OCI-LY7 (cell line): Measurements from ENCODE around the gene LMNTD2. TPM values are rescaled to one million over a fixed set of nuclear protein-coding genes. Genes with fewer than 3 reads are reported as not detected.

ENCODE experiments used
- BruUV-seq: library from RNA; stranded (reverse); fragments of 400-500 nt; replicated peaks from 2 replicates; lab custom pipeline; 2021; lab: Mats Ljungman, UMichigan
- CTCF ChIA-PET: fragments of 300-600 bp; sonication (Branson Sonifier 250); formaldehyde crosslinking; loops from one replicate; lab custom pipeline; 2022; ENCODE audit warnings: antibody characterized with exemption; ENCODE audit not compliant: unreplicated experiment; lab: Charles Lee
- POLR2A ChIA-PET: fragments of 300-600 bp; sonication (Branson Sonifier 250); formaldehyde crosslinking; loops from one replicate; lab custom pipeline; 2022; ENCODE audit warnings: antibody characterized with exemption; lab: Charles Lee
- DNase-seq: peaks from one replicate; pipeline ENCODE4 v3.0.0-alpha.2; 2015; ENCODE audit warnings: low spot score
- H2AFZ ChIP-seq: fragments of 200-600 bp; sonication (generic), shearing (Covaris generic); 2 replicates; pipeline ENCODE4 v1.6.1; 2014; ENCODE audit warnings: mild to moderate bottlenecking, antibody characterized with exemption, low read length, moderate library complexity
- H3K27ac ChIP-seq: fragments of 200-600 bp; sonication (generic); 2 replicates; pipeline ENCODE4 v1.5.1; 2014; ENCODE audit warnings: mixed run types, low read depth, mild to moderate bottlenecking, moderate library complexity, low read length, inconsistent platforms; ENCODE audit not compliant: poor library complexity, severe bottlenecking
- H3K36me3 ChIP-seq: fragments of 200-600 bp; sonication (generic); 2 replicates; pipeline ENCODE4 v1.6.1; 2014; ENCODE audit warnings: mild to moderate bottlenecking, antibody characterized with exemption, low read length, moderate library complexity, mixed read lengths; ENCODE audit not compliant: insufficient read depth
- H3K4me1 ChIP-seq: fragments of 200-600 bp; sonication (generic); 2 replicates; pipeline ENCODE4 v1.5.1; 2014; ENCODE audit warnings: mild to moderate bottlenecking, low read length; ENCODE audit not compliant: insufficient read depth, poor library complexity, severe bottlenecking
- H3K4me2 ChIP-seq: fragments of 200-600 bp; sonication (generic); 2 replicates; pipeline ENCODE4 v1.6.1; 2014; ENCODE audit warnings: mild to moderate bottlenecking, low read length
- H3K4me3 ChIP-seq: fragments of 200-600 bp; sonication (generic); 2 replicates; pipeline ENCODE4 v1.5.1; 2014; ENCODE audit warnings: mild to moderate bottlenecking, low read depth, low read length; ENCODE audit not compliant: poor library complexity, severe bottlenecking
- H3K79me2 ChIP-seq: fragments of 200-600 bp; sonication (generic); 2 replicates; pipeline ENCODE4 v1.6.1; 2016; ENCODE audit warnings: low read depth, mild to moderate bottlenecking, low read length, moderate library complexity, mixed read lengths; ENCODE audit not compliant: insufficient read depth
- H3K9me2 ChIP-seq: fragments of 200-600 bp; sonication (generic); 2 replicates; pipeline ENCODE4 v1.6.1; 2016; ENCODE audit warnings: mild to moderate bottlenecking, low read length, mixed read lengths; ENCODE audit not compliant: insufficient read depth
- H3K9me3 ChIP-seq: fragments of 200-600 bp; sonication (generic); 2 replicates; pipeline ENCODE4 v1.6.1; 2014; ENCODE audit warnings: mild to moderate bottlenecking, mixed run types, low read length, mixed read lengths
- H4K20me1 ChIP-seq: fragments of 200-600 bp; sonication (generic); 2 replicates; pipeline ENCODE4 v1.6.1; 2014; ENCODE audit warnings: mild to moderate bottlenecking, antibody characterized with exemption, low read length, moderate library complexity, mixed read lengths; ENCODE audit not compliant: insufficient read depth
- CTCF ChIP-seq: fragments of 200-600 bp; sonication (generic); conservative IDR thresholded peaks from 2 replicates; pipeline ENCODE4 v1.5.1; 2014; ENCODE audit warnings: mild to moderate bottlenecking, antibody characterized with exemption, low read length, moderate library complexity, mixed read lengths
- EZH2phosphoT487 ChIP-seq: fragments of 200-600 bp; sonication (generic); IDR thresholded peaks from 2 replicates; pipeline ENCODE4 v1.6.1; 2018; ENCODE audit warnings: low read depth, borderline replicate concordance, mild to moderate bottlenecking, mixed run types, antibody characterized with exemption, low read length, moderate library complexity, mixed read lengths
- intact Hi-C: fragments of 100-400 bp; cut with micrococcal nuclease; formaldehyde crosslinking; loops from one replicate; pipeline ENCODE4 v1.10.0; 2022; ENCODE audit not compliant: unreplicated experiment
- total RNA-seq, 2 experiments: library from RNA; depleted of rRNA in 1 of 2; stranded (reverse); fragments of >200 nt in 1 of 2; shearing (Covaris generic) in 1 of 2; gene quantifications; 2 replicates each; pipeline ENCODE4 v1.2.3, GENCODE V29; 2014 to 2022

The LMNTD2 gene
- total RNA-seq, 2 experiments from 2014 or later: 4.7 to 17.7 TPM

- no peak for DNase-seq
- H4K20me1 ChIP-seq: no peaks in the 10 kb centered on the region
- BruUV-seq: no TSS peak
- no peaks in the 10 kb centered on the region for H3K9me3 ChIP-seq
- no peaks in the 10 kb centered on the region for H3K9me2 ChIP-seq
- TF ChIP-seq EZH2phosphoT487 (no peak), CTCF (no peak)
- no peak overlapping the region for H3K4me2 ChIP-seq
- ChIA-PET POLR2A (no interaction called here), CTCF (no interaction called here)
- intact Hi-C loops: no loop called here
- H3K36me3 ChIP-seq: no peaks in the 10 kb centered on the region
- no peak overlapping the region for H3K4me3 ChIP-seq
- H2AFZ ChIP-seq: no peak overlapping the region
- no peak overlapping the region for H3K27ac ChIP-seq
- H3K4me1 ChIP-seq: peaks cover 28% of the 10 kb centered on the region
- no peaks in the 10 kb centered on the region for H3K79me2 ChIP-seq
These were observed 9.4 kb downstream of the LMNTD2 start for GRCh38 chr11:551131-551530.

- ChIA-PET POLR2A (no interaction called here), CTCF (no interaction called here)
- H3K9me2 ChIP-seq: no peaks in the 10 kb centered on the region
- H3K4me2 ChIP-seq: no peak overlapping the region
- no peaks in the 10 kb centered on the region for H3K79me2 ChIP-seq
- no peak overlapping the region for H3K4me3 ChIP-seq
- H2AFZ ChIP-seq: no peak overlapping the region
- H3K27ac ChIP-seq: no peak overlapping the region
- H4K20me1 ChIP-seq: no peaks in the 10 kb centered on the region
- intact Hi-C loops: no loop called here
- no peaks in the 10 kb centered on the region for H3K36me3 ChIP-seq
- TF ChIP-seq CTCF (no peak), EZH2phosphoT487 (no peak)
- no peaks in the 10 kb centered on the region for H3K9me3 ChIP-seq
- no peak for DNase-seq
- peaks cover 25% of the 10 kb centered on the region for H3K4me1 ChIP-seq
- no TSS peak for BruUV-seq
These were observed 9.8 kb downstream of the LMNTD2 start for GRCh38 chr11:550746-551085.

GRCh38 chr11:550021-550745 lies 10.4 kb downstream of the LMNTD2 start:
- DNase-seq: no peak
- Histone ChIP-seq H2AFZ (no peak overlapping the region), H3K27ac (no peak overlapping the region), H3K9me2 (no peaks in the 10 kb centered on the region), H3K79me2 (no peaks in the 10 kb centered on the region), H3K9me3 (no peaks in the 10 kb centered on the region), H4K20me1 (no peaks in the 10 kb centered on the region), H3K4me2 (no peak overlapping the region), H3K4me1 (peaks cover 20% of the 10 kb centered on the region), H3K4me3 (no peak overlapping the region), H3K36me3 (no peaks in the 10 kb centered on the region)
- intact Hi-C loops: no loop called here
- POLR2A ChIA-PET: no interaction called here
- CTCF ChIA-PET: no interaction called here
- BruUV-seq: no TSS peak
- no peak for TF ChIP-seq EZH2phosphoT487
- no peak for TF ChIP-seq CTCF
